GM10266 (cell line): ENCODE measurements around the gene ZBTB7C.
"Not testable (repeated sequence)": the region's sequence is repeated elsewhere in the genome, so short reads cannot be mapped to it uniquely, and the experiment has no call there.

ENCODE experiments used
- DNase-seq: peaks from one replicate; pipeline ENCODE4 v3.0.0; 2012; ENCODE audit errors: extremely low spot score
- TF ChIP-seq, protein P1 (sequence below): IDR thresholded peaks from 2 replicates; pipeline ENCODE4 v1.5.1; 2012; ENCODE audit warnings: mild to moderate bottlenecking, low read depth; ENCODE audit not compliant: control insufficient read depth, insufficient read depth; ENCODE audit errors: missing control alignments

Gene ZBTB7C

DNA sequence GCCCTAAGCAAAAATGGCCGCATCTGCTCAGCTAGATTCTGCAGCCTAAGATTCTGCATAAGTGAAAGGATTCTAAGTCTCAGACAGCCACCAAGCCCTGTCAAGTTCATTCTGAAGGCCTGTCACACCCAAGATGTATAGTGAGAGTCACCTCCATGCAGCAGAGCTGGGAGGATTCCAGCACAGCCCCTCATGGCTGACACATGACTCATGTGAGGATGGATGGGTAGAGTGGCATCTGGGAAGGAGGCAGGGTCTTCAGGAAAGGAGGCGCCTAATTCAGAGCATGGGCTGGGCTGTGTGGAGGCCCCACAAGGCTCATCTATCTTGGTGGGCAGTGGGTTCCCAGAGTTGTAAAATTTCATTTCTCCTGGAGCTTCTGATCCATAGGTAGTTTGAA, 41.5 kb upstream of the ZBTB7C start:
- DNase-seq, result no peak
- TF ChIP-seq, protein P1, sequence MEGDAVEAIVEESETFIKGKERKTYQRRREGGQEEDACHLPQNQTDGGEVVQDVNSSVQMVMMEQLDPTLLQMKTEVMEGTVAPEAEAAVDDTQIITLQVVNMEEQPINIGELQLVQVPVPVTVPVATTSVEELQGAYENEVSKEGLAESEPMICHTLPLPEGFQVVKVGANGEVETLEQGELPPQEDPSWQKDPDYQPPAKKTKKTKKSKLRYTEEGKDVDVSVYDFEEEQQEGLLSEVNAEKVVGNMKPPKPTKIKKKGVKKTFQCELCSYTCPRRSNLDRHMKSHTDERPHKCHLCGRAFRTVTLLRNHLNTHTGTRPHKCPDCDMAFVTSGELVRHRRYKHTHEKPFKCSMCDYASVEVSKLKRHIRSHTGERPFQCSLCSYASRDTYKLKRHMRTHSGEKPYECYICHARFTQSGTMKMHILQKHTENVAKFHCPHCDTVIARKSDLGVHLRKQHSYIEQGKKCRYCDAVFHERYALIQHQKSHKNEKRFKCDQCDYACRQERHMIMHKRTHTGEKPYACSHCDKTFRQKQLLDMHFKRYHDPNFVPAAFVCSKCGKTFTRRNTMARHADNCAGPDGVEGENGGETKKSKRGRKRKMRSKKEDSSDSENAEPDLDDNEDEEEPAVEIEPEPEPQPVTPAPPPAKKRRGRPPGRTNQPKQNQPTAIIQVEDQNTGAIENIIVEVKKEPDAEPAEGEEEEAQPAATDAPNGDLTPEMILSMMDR, result no peak

DNA sequence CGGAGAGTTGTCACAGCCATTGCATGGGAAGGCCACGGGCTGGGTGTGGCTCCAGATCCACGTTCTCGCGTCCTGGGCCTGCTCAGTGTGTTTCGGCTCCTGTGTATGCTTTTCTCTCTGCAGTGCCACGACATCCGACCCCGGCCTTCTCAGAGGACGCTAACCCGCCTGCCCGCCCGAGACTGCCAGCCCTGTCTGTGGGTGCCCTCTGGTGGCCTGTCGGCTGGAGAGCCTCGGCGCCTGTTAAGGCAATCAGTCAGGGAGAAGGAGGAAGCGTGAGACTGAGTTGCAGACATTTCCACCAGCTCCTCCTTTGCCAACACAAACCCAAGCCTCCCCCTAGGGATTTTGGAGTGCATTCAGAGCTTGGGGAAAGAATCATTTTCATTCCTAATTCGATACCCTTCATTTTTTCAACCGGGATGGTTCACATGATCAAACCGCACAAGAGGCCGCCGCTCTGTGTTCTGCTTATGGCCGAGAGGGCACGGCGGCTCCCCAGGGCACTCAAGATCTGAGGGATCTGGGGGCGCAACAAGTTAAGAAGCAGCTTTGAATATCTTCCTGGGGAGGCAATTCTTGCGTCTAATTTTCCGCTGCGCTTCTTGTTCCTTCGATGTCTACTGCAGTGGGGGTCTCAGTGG, 37.5 kb upstream of the ZBTB7C start:
- TF ChIP-seq, protein P1, result peak; percentile 91
- peak; percentile 58 for DNase-seq

DNA sequence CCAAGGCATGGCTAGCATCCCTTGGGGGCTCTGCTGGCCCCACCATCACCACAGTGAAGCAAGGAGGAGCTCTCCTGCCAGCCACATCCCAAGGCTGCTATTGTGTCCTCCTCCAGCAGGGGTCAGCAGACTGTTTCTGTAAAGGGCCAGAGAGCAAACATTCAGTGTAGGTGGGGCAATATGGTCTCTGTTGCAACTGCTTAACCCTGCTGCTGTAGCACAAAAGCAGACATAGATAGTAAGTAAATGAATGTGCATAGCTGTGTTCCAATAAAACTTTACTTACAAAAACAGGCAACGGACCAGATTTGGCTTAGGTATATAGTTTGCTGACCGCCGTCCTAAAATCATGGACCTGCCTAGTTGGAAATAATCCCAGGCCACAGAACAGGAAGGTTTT, 36.4 kb upstream of the ZBTB7C start:
- TF ChIP-seq, protein P1, result peak; percentile 88
- DNase-seq, result peak; percentile 49

DNA sequence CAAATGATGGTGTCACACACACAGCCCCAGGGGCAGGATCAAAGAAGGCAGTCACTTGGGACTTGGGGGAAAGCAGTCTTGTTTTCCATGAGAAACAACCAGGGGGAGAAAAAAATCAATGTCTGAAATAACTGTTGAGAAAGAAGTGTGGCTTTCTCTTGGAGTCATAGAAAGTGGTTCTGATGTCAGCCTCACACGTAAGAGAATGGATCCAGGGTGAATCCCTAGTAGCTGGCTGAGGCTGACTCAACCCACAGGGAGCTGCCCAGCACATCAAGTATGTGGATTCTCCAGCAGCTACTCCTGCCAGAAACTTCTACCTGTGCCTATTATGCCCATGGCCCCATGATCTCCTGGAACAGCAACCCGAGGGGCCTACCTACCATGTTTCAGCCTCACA, 33.6 kb upstream of the ZBTB7C start:
- TF ChIP-seq, protein P1, result no peak
- DNase-seq, result no peak

DNA sequence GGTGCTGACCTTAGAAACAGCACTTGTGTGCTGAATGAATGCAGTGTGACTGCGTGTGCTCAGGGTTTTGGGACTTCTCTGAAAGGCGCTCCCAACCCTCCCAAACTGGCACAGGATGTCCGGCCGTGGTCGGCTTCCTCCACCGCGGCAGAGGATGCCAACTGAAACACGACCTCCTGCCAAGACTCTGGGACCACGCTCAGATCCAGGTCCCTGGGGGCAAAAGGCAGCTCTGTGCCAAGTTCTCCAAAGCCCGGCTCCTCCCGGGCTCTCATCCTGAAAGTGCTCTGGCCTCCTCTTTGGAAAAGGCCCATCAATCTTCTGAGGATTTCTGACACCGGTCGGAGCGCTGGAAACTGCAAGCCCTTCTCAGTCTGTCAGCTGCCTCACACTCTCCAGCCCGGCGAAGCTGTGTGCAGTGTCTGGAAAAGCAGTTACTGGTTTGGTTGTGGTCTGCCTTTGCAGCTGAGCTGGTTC, 32.3 kb upstream of the ZBTB7C start:
- TF ChIP-seq, protein P1, result no peak
- no peak for DNase-seq

DNA sequence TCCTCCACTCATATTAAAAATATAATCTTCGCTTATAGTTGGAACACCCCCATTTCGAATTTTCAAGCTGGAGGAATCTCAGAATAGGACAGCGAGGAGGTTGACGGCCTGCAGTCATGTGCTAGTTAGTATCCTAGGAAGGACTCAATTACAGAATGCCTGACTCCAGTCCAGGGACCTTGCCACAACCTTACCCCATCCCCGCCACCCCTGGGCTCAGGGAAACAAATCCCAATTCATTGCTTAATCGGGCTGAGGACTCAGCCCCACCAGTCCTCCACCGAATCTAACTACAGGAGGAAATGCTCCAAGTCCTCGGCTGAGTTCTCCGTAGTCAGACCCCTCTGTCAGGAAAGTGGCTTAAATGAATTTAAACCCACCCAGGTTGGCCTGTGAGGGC, 31.7 kb upstream of the ZBTB7C start:
- TF ChIP-seq, protein P1, result no peak
- DNase-seq, result no peak

DNA sequence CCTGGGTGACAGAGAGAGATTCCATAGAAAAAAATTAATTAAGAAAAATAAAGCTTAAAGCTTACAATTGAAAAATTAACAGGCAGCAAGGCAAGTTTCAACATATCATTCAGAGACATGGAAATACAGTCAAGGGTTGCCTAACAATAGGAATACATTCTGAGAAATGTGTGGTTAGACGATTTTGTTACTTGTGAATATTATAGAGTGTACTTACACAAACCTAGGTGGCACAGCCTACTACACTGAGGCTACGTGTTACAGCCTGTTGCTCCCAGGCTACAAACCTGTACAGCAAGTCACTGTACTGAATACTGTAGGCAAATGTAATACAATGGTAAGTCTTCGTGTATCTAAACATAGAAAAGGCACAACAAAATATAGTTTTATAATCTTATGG, 27.7 kb upstream of the ZBTB7C start:
- DNase-seq, result no peak
- TF ChIP-seq, protein P1, result no peak

DNA sequence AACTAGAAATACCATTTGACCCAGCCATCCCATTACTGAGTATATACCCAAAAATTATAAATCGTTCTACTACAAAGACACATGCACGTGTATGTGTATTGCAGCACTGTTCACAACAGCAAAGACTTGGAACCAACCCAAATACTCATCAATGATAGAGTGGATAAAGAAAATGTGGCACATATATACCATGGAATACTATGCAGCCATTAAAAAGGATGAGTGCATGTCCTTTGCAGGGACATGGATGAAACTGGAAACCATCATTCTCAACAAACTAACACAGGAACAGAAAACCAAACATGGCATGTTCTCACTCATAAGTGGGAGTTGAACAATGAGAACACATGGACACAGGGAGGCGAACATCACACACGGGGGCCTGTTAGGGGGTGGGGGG, 25.2 kb upstream of the ZBTB7C start:
- not testable (repeated sequence) for DNase-seq
